Measurements from ENCODE around the gene FANCI. TPM values are rescaled to one million over a fixed set of nuclear protein-coding genes. Genes with fewer than 3 reads are reported as not detected.

Gene FANCI
- total RNA-seq, 1 donor from 2014 or later = 66.5 TPM

DNA sequence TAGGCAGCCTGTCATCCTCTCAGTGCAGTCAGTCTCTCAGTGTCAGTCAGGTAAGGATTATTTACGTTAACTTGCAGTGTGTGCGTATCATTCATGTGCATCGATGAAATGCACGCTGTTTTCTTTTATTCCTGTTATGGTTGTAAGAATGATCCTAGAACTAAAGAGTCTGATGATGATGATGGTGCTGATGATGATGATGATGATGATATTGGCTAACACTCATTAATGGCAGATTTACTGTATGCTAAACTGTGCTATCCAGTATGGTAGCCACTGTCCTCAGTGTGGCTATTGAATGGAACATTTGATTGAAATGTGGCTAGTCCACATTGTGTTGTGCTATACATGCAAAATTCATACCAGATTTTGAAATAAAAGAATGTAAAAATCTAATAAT lies 39.4 kb downstream of the FANCI start:
- TF ChIP-seq, protein P1, sequence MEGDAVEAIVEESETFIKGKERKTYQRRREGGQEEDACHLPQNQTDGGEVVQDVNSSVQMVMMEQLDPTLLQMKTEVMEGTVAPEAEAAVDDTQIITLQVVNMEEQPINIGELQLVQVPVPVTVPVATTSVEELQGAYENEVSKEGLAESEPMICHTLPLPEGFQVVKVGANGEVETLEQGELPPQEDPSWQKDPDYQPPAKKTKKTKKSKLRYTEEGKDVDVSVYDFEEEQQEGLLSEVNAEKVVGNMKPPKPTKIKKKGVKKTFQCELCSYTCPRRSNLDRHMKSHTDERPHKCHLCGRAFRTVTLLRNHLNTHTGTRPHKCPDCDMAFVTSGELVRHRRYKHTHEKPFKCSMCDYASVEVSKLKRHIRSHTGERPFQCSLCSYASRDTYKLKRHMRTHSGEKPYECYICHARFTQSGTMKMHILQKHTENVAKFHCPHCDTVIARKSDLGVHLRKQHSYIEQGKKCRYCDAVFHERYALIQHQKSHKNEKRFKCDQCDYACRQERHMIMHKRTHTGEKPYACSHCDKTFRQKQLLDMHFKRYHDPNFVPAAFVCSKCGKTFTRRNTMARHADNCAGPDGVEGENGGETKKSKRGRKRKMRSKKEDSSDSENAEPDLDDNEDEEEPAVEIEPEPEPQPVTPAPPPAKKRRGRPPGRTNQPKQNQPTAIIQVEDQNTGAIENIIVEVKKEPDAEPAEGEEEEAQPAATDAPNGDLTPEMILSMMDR (IDR thresholded peaks at IDR 0.05; ENCODE audit: unreplicated experiment) = no peak
- Mint-ChIP-seq H3K36me3 (ENCODE audit: insufficient read depth) (peaks cover 22% of the 10 kb centered on the region), H3K9me3 (ENCODE audit: low read depth) (peaks cover 4% of the 10 kb centered on the region), H3K4me1 (ENCODE audit: low read depth) (no peaks in the 10 kb centered on the region), H3K4me3 (ENCODE audit: low read depth) (no peak overlapping the region), H3K27me3 (no peaks in the 10 kb centered on the region), H3K27ac (no peak overlapping the region)
- DNase-seq (ENCODE audit: low spot score, unreplicated experiment) = no peak

DNA sequence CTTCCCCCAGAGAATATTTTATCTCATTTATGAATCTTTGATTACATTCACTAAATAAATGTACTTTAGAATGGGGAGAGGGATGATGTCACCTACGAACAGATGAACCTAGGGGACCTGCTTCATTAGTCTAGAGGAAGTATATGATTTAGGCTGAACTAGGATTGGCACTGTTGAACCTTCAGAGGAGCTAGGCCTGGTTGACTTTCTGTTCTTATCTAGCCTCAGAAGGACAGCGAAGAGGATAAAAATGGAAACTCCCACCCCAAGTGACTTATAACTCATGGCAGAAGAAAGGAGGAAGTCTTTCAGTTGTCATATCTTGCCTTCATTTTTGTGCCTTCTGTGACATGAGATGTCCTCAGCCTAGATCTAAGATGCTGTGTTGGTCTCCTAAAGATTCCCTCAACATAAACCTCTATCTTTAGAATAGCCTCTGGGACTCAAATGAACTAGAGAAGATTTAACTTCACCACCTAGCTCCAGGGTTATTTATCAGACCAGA lies 48.2 kb downstream of the FANCI start:
- DNase-seq (ENCODE audit: low spot score, unreplicated experiment) = no peak
- no peak overlapping the region for H3K4me3 Mint-ChIP-seq (ENCODE audit: low read depth)
- no peaks in the 10 kb centered on the region for H3K9me3 Mint-ChIP-seq (ENCODE audit: low read depth)
- H3K4me1 Mint-ChIP-seq (ENCODE audit: low read depth) = no peaks in the 10 kb centered on the region
- H3K36me3 Mint-ChIP-seq (ENCODE audit: insufficient read depth) = peaks cover 31% of the 10 kb centered on the region
- TF ChIP-seq, protein P1 (IDR thresholded peaks at IDR 0.05; ENCODE audit: unreplicated experiment) = no peak
- H3K27ac Mint-ChIP-seq = no peak overlapping the region
- no peaks in the 10 kb centered on the region for H3K27me3 Mint-ChIP-seq

DNA sequence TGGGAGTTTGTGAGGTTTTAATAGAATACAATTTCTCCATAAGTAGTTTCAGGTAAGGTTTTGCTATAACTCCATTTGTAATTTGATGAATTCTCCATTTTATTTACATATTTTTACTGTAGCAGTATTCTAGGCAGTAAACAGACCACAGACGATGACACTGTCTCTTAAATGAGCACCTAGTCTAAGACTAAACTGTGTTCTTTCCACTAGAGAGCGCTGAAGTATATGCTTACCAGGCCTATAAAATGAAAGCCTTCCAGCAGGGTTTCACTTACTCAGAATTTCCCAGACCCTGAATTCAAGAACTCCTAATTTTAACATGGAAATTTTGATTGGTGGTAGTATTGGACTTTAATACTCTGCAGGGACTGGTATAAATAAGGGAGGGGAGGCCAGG lies 49.2 kb downstream of the FANCI start:
- no peaks in the 10 kb centered on the region for H3K4me1 Mint-ChIP-seq (ENCODE audit: low read depth)
- peaks cover 3% of the 10 kb centered on the region for H3K9me3 Mint-ChIP-seq (ENCODE audit: low read depth)
- H3K4me3 Mint-ChIP-seq (ENCODE audit: low read depth) = no peak overlapping the region
- H3K27ac Mint-ChIP-seq = no peak overlapping the region
- no peaks in the 10 kb centered on the region for H3K27me3 Mint-ChIP-seq
- no peak for DNase-seq (ENCODE audit: low spot score, unreplicated experiment)
- TF ChIP-seq, protein P1 (IDR thresholded peaks at IDR 0.05; ENCODE audit: unreplicated experiment) = no peak
- H3K36me3 Mint-ChIP-seq (ENCODE audit: insufficient read depth) = peaks cover 31% of the 10 kb centered on the region

DNA sequence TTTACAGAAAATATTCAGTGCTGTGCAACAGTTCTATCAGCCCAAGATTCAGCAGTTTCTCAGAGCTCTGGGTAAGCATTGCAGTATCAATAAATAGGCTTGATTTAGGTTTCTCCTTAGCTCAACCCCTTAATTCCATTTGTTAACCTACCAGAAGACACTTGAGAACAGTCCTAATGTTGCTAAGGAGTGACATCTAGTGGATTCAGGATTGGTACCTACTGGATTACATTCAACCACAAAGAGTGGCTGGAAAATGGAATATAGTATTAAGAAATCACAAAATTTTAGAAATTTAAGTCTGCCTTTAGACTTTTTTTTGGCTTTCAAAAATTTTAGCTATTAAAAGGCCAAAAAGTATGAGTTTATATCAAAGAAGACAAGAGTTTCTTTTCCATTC lies 56.1 kb downstream of the FANCI start:
- no peak for DNase-seq (ENCODE audit: low spot score, unreplicated experiment)
- TF ChIP-seq, protein P1 (IDR thresholded peaks at IDR 0.05; ENCODE audit: unreplicated experiment) = no peak
- Mint-ChIP-seq H3K27me3 (no peaks in the 10 kb centered on the region), H3K4me3 (ENCODE audit: low read depth) (no peak overlapping the region), H3K27ac (no peak overlapping the region), H3K4me1 (ENCODE audit: low read depth) (no peaks in the 10 kb centered on the region), H3K9me3 (ENCODE audit: low read depth) (peaks cover 7% of the 10 kb centered on the region), H3K36me3 (ENCODE audit: insufficient read depth) (peaks cover 31% of the 10 kb centered on the region)

DNA sequence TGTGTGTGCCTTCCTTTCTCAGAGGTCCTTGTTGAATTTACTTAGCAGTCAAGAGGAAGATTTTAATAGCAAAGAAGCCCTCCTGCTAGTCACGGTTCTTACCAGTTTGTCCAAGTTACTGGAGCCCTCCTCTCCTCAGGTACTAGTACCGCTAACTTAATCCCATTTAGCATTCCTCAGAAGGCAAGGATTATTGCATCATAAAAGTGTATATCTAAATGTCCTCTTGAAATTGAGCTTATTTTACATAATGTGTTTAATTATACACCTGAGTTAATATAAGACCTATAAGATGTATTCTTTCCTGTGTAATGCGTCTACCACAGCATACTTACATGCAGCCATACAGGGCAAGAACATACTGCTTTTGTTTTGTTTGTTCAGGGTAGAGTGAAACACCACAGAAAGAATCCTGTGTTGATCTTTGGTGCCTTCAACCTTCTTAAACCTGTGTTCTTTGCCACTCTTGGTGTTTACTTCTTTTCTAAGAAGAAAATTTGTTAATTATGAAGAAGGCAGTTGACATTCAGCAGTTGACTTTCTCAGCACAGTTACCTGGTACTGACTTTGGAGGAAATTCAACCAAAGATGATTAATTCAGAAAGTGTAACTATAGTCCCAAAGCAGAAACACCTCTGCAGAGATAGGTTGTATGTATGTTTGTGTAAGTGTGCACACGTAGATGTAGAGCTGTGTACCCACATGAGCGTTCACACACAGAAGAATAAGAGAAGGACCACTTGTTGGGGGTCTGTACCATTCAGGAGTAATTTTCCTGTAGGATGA lies 57.7 kb downstream of the FANCI start:
- H3K4me3 Mint-ChIP-seq (ENCODE audit: low read depth) = no peak overlapping the region
- peaks cover 26% of the 10 kb centered on the region for H3K36me3 Mint-ChIP-seq (ENCODE audit: insufficient read depth)
- H3K27me3 Mint-ChIP-seq = no peaks in the 10 kb centered on the region
- H3K27ac Mint-ChIP-seq = no peak overlapping the region
- H3K9me3 Mint-ChIP-seq (ENCODE audit: low read depth) = peaks cover 7% of the 10 kb centered on the region
- no peak for DNase-seq (ENCODE audit: low spot score, unreplicated experiment)
- TF ChIP-seq, protein P1 (IDR thresholded peaks at IDR 0.05; ENCODE audit: unreplicated experiment) = no peak
- no peaks in the 10 kb centered on the region for H3K4me1 Mint-ChIP-seq (ENCODE audit: low read depth)

Measured in progenitor cell of endocrine pancreas (in vitro differentiated cells).